Body of pancreas (tissue), 4 donors: Measurements from ENCODE around the gene TPI1. TPM values are rescaled to one million over a fixed set of nuclear protein-coding genes. Genes with fewer than 3 reads are reported as not detected.

Experiments
- ATAC-seq: fragments of 150-250 bp; one replicate; pipeline ENCODE4 v1.9.1; 2016
- DNase-seq, 4 donors: peaks; one replicate each; pipeline ENCODE4 v3.0.0-alpha.2; 2019
- H3K27ac ChIP-seq, 4 donors: fragments of 200-600 bp; sonication (generic); 1 replicate in 3 of 4; 2 replicates in 1 of 4; pipeline versions ENCODE4 v1.5.1 to v1.6.1; 2016 to 2019; ENCODE audit warnings: mild to moderate bottlenecking in 1 of 4, mixed read lengths in 1 of 4, moderate library complexity in 1 of 4
- H3K27me3 ChIP-seq, 2 donors: fragments of 200-600 bp; sonication (generic); one replicate each; pipeline ENCODE4 v1.6.0; 2016; ENCODE audit warnings: mild to moderate bottlenecking in 1 of 2
- H3K36me3 ChIP-seq, 2 donors: fragments of 200-600 bp; sonication (generic); replicated peaks in 1 of 2; 2 replicates each; pipeline ENCODE4 v1.5.1; 2016; ENCODE audit warnings: low read depth in 2 of 2; ENCODE audit not compliant: insufficient read depth in 1 of 2
- H3K4me1 ChIP-seq: fragments of 200-600 bp; sonication (generic); one replicate; pipeline ENCODE4 v1.6.0; 2016
- H3K4me3 ChIP-seq, 2 donors: fragments of 200-600 bp; sonication (generic); 1 replicate in 1 of 2; 2 replicates in 1 of 2; pipeline ENCODE4 v1.5.1; 2016 to 2019
- H3K9me3 ChIP-seq, 3 donors: fragments of 200-600 bp; sonication (generic); 1 replicate in 2 of 3; 2 replicates in 1 of 3; pipeline ENCODE4 v1.5.1; 2016
- CTCF ChIP-seq, 7 experiments: fragments of 450-650 bp in 4 of 7; fragments of 200-600 bp in 3 of 7; sonication (generic) in 3 of 7; IDR thresholded peaks; one replicate each; pipeline ENCODE4 v1.5.1; 2016 to 2019; ENCODE audit warnings: antibody characterized with exemption in 7 of 7
- POLR2A ChIP-seq, 3 donors: fragments of 450-650 bp; IDR thresholded peaks; one replicate each; pipeline ENCODE4 v1.6.1; 2016; ENCODE audit warnings: antibody characterized with exemption in 3 of 3, mild to moderate bottlenecking in 2 of 3
- whole genome bisulfite sequencing, 2 donors: methylation state at CpG; one replicate each; pipeline ENCODE4 v1.1.5; 2017; 5-methylcytosine and 5-hydroxymethylcytosine counted together
- intact Hi-C: fragments of 100-400 bp; cut with DNase I; formaldehyde crosslinking; loops from one replicate; pipeline ENCODE4 v1.15.1; 2023
- total RNA-seq, 2 donors: library from RNA; depleted of rRNA; stranded (reverse); fragments of >200 nt; gene quantifications; one replicate each; pipeline ENCODE4 v1.1.0, GENCODE V29; 2016

TPI1 gene
- total RNA-seq, 2 donors from 2014 or later = 134 to 152 TPM

GRCh38 chr12:6826125-6826733 is 41.1 kb upstream of the TPI1 start:
- peaks cover 0 to 22% of the 10 kb centered on the region in 2 donors for H3K27me3 ChIP-seq
- no peaks in the 10 kb centered on the region for H3K36me3 ChIP-seq
- intact Hi-C loops = no loop called here
- H3K27ac ChIP-seq = no peak overlapping the region
- H3K9me3 ChIP-seq = no peaks in the 10 kb centered on the region
- DNase-seq = no peak
- H3K4me3 ChIP-seq = no peak overlapping the region
- WGBS, 2 donors = 50 to 52% methylated on average over 16 to 17 of the region's 17 CpGs
- TF ChIP-seq POLR2A (IDR thresholded peaks at IDR 0.05) (no peak), CTCF (IDR thresholded peaks at IDR 0.05) (no peak)
- H3K4me1 ChIP-seq = peaks cover 41% of the 10 kb centered on the region
- no peak for ATAC-seq

GRCh38 chr12:6826734-6827436 is 40.4 kb upstream of the TPI1 start:
- DNase-seq = no peak
- WGBS, 2 donors = 50 to 65% methylated on average over 20 of the region's 22 CpGs

GRCh38 chr12:6827437-6827911 is 39.9 kb upstream of the TPI1 start:
- Histone ChIP-seq H3K9me3 (no peaks in the 10 kb centered on the region), H3K27ac (no peak overlapping the region), H3K27me3 (peaks cover 0 to 14% of the 10 kb centered on the region in 2 donors), H3K4me1 (peaks cover 34% of the 10 kb centered on the region), H3K4me3 (no peak overlapping the region), H3K36me3 (no peaks in the 10 kb centered on the region)
- DNase-seq = peak; percentile 73 to 86 (median 82)
- TF ChIP-seq POLR2A (IDR thresholded peaks at IDR 0.05) (no peak), CTCF (IDR thresholded peaks at IDR 0.05) (no peak)
- WGBS, 2 donors = 5 to 11% methylated on average over 5 to 7 of the region's 8 CpGs
- ATAC-seq = no peak
- intact Hi-C loops = no loop called here

More at GRCh38 chr12:6826734-6827436, 40.4 kb upstream of the TPI1 start:
- intact Hi-C loops = no loop called here
- Histone ChIP-seq H3K27me3 (peaks cover 0 to 19% of the 10 kb centered on the region in 2 donors), H3K4me3 (no peak overlapping the region), H3K4me1 (peaks cover 37% of the 10 kb centered on the region), H3K27ac (no peak overlapping the region), H3K36me3 (no peaks in the 10 kb centered on the region), H3K9me3 (no peaks in the 10 kb centered on the region)
- TF ChIP-seq CTCF (IDR thresholded peaks at IDR 0.05) (no peak), POLR2A (IDR thresholded peaks at IDR 0.05) (no peak)
- ATAC-seq = no peak

- H3K36me3 ChIP-seq = no peaks in the 10 kb centered on the region
- WGBS, 2 donors = 2 to 4% methylated on average over 17 to 37 of the region's 60 CpGs
- DNase-seq (peak in 1 of 4 donors; percentile 44), ATAC-seq (peak; percentile 40)
- no peaks in the 10 kb centered on the region for H3K9me3 ChIP-seq
- peaks cover 34% of the 10 kb centered on the region for H3K4me1 ChIP-seq
- intact Hi-C loops = no loop called here
- H3K27ac ChIP-seq = peak within 1 kb of the TSS; percentile 46 to 76 (median 72)
- H3K27me3 ChIP-seq = peaks cover 0 to 14% of the 10 kb centered on the region in 2 donors
- TF ChIP-seq CTCF (IDR thresholded peaks at IDR 0.05) (no peak), POLR2A (IDR thresholded peaks at IDR 0.05) (no peak)
- H3K4me3 ChIP-seq = peak within 1 kb of the TSS; percentile 28 to 65
Measured at GRCh38 chr12:6827982-6828780, 39.1 kb upstream of the TPI1 start, which contains the start of gene P3H3. P3H3 (plus strand) TSS chr12:6828407; CDS start chr12:6828441, 34 bp downstream.
